ENCODE data around the gene SCYGR5.

DNA sequence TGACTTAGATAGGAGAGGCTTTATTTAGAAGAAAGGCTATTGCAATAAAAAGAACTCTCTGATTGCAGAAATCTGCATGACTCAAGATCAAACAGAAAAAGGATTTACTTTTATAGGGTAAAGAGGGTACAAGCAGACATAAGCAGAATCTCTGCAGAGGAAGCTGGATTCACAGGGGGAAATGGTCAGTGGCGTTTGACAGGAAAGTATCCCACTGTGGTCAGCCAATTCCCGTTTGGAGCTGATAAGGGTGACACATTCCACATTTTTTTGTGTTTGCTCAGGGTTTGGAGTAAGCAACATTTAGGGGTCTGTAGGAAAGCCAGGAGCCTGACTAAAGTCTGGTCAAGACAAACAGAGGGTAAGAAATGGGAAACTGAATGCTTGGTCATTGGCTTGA lies 23.9 kb upstream of the SCYGR5 start:
- TF ChIP-seq POLR2A (IDR thresholded peaks at IDR 0.05), result no peak
- no peak for TF ChIP-seq POLR2AphosphoS5 (IDR thresholded peaks at IDR 0.05)
- TF ChIP-seq, protein P1, sequence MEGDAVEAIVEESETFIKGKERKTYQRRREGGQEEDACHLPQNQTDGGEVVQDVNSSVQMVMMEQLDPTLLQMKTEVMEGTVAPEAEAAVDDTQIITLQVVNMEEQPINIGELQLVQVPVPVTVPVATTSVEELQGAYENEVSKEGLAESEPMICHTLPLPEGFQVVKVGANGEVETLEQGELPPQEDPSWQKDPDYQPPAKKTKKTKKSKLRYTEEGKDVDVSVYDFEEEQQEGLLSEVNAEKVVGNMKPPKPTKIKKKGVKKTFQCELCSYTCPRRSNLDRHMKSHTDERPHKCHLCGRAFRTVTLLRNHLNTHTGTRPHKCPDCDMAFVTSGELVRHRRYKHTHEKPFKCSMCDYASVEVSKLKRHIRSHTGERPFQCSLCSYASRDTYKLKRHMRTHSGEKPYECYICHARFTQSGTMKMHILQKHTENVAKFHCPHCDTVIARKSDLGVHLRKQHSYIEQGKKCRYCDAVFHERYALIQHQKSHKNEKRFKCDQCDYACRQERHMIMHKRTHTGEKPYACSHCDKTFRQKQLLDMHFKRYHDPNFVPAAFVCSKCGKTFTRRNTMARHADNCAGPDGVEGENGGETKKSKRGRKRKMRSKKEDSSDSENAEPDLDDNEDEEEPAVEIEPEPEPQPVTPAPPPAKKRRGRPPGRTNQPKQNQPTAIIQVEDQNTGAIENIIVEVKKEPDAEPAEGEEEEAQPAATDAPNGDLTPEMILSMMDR (IDR thresholded peaks at IDR 0.05), result no peak

Measured in gastroesophageal sphincter (tissue), 3 donors.